ENCODE results near the gene RNF7. TPM values are rescaled to one million over a fixed set of nuclear protein-coding genes. Genes with fewer than 3 reads are reported as not detected.

The RNF7 gene
- total and polyA plus RNA-seq, 2 donors (not counting 3 experiments of a cell fraction or from before 2014, with no cell fraction given): 120 to 136 TPM

GRCh38 chr3:141729240-141729639 lies 8.9 kb upstream of the RNF7 start:
- dilution Hi-C loops (cut with MboI; ENCODE audit: extremely low pct_ligation_motif_present, low sequenced_read_pairs): no loop called here
- no peak overlapping the region for H3K27ac ChIP-seq (ENCODE audit: insufficient read depth, low read depth, low read length)
- H3K79me2 ChIP-seq (ENCODE audit: control insufficient read depth, insufficient read depth, low read length): no peaks in the 10 kb centered on the region
- no peak overlapping the region for H3K4me2 ChIP-seq (ENCODE audit: insufficient read depth, low read length)
- CTCF ChIA-PET: interaction anchor here (1.0 to 1.8 kb wide), 2 partner anchors 14 to 185 kb away, joined by 3 to 11 read pairs; no protein-coding TSS in a partner anchor
- no peak for DNase-seq (ENCODE audit: low read depth, low spot score)
- H3K4me3 ChIP-seq (replicated peaks in 1 of 3; ENCODE audit: insufficient read depth in 1 of 3, low read depth in 1 of 3, low read length in 3 of 3): no peak overlapping the region
- TF ChIP-seq GATA2 (IDR thresholded peaks at IDR 0.05; ENCODE audit: insufficient read depth, insufficient read length, low read depth, low read length) (no peak), EZH2 (IDR thresholded peaks at IDR 0.05; ENCODE audit: borderline replicate concordance, low read depth, low read length, severe bottlenecking) (no peak), POLR2AphosphoS5 (IDR thresholded peaks at IDR 0.05; ENCODE audit: insufficient read depth, low read depth, low read length) (no peak), CTCF (IDR thresholded peaks at IDR 0.05; ENCODE audit: extremely low read depth in 1 of 2, insufficient read depth in 1 of 2, low read depth in 1 of 2, low read length in 2 of 2) (peak in 1 of 2 donors; percentile 10), MAX (IDR thresholded peaks at IDR 0.05; ENCODE audit: insufficient read depth, insufficient read length) (no peak), FOS (IDR thresholded peaks at IDR 0.05; ENCODE audit: borderline replicate concordance, insufficient read depth, low read length) (no peak)
- POLR2A ChIA-PET: no interaction called here
- H3K27me3 ChIP-seq (ENCODE audit: control insufficient read depth in 2 of 2, insufficient read depth in 2 of 2, low read length in 2 of 2): peaks cover 0 to 2% of the 10 kb centered on the region in 2 experiments
- H4K20me1 ChIP-seq (replicated peaks; ENCODE audit: control insufficient read depth, extremely low read depth, insufficient read depth, low read length): no peaks in the 10 kb centered on the region
- H3K4me1 ChIP-seq (ENCODE audit: control insufficient read depth, extremely low read depth, insufficient read depth, low read length): no peaks in the 10 kb centered on the region
- no peak for FAIRE-seq
- no TSS peak for BruUV-seq (replicated peaks)
- intact Hi-C loops (cut with micrococcal nuclease): no loop called here
- no peaks in the 10 kb centered on the region for H3K9me3 ChIP-seq (replicated peaks; ENCODE audit: control insufficient read depth, insufficient read depth, low read length)
- no peak overlapping the region for H3K9ac ChIP-seq (replicated peaks; ENCODE audit: extremely low read depth, insufficient read depth, low read length)
- H3K36me3 ChIP-seq (ENCODE audit: control insufficient read depth in 2 of 2, extremely low read depth in 1 of 2, insufficient read depth in 2 of 2, low read length in 2 of 2): no peaks in the 10 kb centered on the region
- no peaks in the 10 kb centered on the region for H3K9me1 ChIP-seq (replicated peaks; ENCODE audit: control insufficient read depth, extremely low read depth, insufficient read depth, low read length)
- H2AFZ ChIP-seq (ENCODE audit: low read depth, low read length): no peak overlapping the region
